Measurements from ENCODE around the gene PRPF18.
"Not testable (repeated sequence)": the region's sequence is repeated elsewhere in the genome, so short reads cannot be mapped to it uniquely, and the experiment has no call there.

PRPF18 gene

GRCh38 chr10:13586676-13587355, at the start of gene PRPF18:
PRPF18 (plus strand) TSS chr10:13586965; CDS start chr10:13587087, 122 bp downstream.
- DNase-seq: peak; percentile 89 to 94

GRCh38 chr10:13537985-13538384, 48.8 kb upstream of the PRPF18 start:
- not testable (repeated sequence) for DNase-seq

DNA sequence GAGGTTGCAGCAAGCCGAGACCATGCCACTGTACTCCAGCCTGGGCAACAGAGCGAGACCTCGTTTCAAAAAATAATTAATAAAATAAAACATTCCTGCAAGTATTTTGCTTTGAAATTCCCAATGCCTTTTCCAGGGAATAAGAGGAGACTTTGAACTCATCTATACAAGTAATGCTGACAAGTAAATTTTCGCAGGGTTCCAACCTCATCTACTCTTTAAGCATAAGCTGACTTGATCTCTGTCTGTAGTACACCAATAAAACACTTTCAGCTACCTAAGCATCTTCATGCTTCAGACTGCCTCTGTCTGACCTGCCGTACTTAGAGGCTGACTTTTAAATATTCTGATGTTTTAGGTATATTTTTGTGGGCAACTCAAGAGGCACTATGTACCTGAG, 44.2 kb upstream of the PRPF18 start:
- DNase-seq: no peak

GRCh38 chr10:13550802-13551201, 36.0 kb upstream of the PRPF18 start:
- DNase-seq: no peak

- no peak for DNase-seq
Measured at GRCh38 chr10:13555884-13556510, 30.8 kb upstream of the PRPF18 start.

DNA sequence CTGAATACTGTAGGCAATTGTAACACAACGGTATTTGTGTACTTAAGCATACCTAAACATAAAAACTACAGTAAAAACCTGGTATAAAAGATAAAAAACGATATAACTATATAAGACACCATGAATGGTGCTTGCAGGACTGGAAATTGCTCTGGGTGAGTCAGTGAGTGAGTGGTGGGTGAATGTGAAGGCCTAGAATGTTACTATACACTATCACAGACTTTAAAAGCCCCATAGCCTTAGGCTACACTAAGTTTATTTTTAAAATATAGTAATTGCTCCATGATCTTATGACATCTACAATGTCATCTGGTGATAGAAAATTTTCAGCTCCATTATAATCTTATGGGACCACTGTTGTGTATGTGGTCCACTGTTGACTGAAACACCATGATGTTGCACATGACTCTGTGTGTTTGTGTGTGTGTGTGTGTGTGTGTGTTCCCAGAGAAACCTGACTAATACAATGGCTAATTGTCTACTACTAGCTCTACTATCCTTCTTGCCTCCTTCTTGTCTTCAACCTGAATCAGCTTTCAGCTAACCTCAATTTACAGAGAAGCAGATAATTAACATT, 27.6 kb upstream of the PRPF18 start:
- DNase-seq: no peak

DNA sequence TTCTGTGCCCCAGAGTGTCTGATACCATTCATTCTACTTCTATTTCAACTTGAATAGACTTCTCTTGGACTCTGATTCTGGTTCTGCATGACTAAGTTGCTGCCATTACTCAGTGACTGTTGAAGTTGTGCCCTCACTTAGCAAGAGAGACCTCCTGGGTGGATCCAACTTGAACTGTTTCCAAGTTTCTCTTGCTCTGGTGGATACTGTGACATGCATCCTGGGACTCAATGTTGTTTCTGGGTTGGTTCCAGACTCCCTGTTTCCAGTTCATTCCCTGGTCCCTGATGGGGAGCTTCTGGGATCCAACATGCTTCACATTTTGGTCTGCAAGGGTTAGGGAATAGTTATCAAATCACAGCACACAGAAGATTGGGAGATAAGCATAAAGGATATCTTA, 26.2 kb upstream of the PRPF18 start:
- DNase-seq: no peak

DNA sequence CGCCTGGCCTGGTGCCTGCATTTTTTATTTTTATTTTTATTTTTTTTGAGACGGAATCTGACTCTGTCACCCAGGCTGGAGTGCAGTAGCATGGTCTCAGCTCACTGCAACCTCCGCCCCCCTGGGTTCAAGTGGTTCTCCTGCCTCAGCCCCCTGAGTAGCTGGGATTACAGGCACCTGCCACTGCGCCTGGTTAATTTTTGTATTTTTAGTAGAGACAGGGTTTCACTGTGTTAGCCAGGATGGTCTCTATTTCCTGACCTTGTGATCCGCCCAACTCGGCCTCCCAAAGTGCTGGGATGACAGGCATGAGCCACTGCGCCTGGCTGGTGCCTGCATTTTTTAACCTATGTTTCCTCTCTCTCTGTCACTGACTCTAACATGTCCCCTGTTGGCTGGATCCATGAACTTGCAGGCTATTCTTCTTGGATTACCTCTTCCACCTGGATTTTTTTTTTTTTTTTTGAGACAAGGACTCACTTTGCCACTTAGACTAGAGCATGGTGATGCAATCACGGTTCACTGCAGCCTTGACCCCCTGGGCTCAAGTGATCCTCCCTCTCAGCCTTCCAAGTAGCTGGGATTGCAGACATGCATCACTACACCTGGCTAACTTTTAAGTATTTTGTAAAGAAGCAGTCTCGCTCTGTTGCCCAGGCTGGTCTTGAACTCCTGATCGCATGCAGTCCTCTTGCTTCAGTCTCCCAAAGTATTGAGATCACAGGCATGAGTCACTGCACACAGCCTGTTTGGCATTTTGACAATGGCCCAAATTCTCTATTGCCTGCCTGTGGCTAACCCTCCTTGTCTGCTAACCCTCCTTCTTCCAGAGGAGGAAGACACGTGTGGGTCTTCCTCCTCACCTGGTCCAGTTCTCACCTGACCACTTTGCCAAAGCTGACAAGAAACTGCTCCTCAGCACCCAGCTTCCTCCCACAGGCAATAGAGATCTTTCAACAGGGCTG, 23.0 kb upstream of the PRPF18 start:
- DNase-seq: no peak

- no peak for DNase-seq
Measured at GRCh38 chr10:13564576-13564975, 22.2 kb upstream of the PRPF18 start.

DNA sequence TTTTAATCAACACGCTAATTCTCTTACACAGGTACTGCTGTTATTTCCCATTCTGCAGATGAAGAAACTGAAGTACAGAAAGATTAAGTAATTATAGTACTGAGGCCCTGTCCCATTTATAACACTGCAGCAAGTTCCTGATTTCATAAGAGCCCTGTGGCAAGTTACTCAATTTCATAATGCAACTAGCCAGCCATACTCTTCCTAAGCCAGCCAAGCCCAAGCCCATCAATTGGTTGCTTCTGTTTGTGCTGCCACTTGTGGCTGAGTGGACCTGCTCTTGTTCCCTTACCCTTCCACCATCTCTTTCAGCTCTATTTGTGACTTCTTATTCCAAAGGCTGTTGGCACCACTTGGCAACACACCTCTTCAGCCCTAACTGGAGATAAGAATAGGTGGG, 19.7 kb upstream of the PRPF18 start:
- DNase-seq: no peak

DNA sequence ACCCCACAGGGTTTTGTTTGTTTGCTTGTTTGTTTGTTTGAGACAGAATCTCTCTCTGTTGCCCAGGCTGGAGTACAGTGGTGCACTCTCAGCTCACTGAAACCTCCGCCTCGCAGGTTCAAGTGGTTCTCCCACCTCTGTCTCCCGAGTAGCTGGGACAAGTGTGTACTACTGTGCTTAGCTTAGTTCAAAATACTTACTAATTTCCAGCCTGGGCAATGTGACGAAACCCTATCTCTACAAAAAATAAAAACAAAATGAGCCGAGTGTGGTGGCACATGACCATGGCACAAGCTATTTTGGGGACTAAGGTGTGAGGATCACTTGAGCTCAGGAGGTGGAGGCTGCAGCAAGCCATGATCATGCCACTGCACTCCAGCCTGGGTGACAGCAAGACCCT, 15.2 kb upstream of the PRPF18 start:
- no peak for DNase-seq

GRCh38 chr10:13573960-13574359, 12.8 kb upstream of the PRPF18 start:
- no peak for DNase-seq

GRCh38 chr10:13585195-13585751, 1.5 kb upstream of the PRPF18 start:
- DNase-seq: no peak

GRCh38 chr10:13585943-13586342, 822 bp upstream of the PRPF18 start:
- no peak for DNase-seq

DNA sequence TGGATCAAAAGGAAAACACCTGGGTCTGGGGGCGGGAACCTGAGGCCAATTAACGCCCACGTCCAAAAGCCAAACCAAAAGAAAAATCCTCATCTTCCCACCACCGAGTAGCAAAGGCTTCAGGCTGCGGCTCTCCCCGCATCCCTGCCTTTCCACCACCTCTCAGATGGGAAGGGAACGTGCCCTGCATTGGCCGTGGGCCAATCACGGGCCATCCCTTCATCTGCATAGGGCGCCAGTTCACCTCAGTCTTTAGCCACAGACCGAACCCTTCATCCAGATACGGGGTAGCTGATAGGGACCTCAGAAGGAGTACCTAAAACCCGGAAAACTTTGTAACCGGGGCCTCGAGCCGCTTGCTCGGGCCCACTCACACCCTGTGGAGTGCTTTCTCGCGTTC, 626 bp downstream of the PRPF18 start:
- DNase-seq: no peak

DNA sequence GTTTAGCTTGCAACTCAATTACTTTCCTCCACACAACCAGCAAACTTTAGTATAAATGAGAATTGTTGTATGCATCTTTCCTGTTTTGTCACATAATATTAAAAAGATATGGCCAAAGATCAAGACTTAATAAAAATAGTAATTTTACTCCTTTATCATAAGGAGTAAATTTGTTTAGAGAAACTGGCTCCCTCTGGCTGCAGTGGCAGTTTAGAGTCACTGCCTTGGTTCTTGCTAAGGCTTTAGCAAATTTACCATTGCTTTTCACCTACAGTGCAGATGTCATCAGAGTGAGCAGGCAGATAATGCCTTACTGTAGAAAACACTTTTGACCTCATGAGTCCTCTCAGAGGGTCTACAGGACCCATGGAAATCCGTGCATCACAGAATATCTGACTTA, 2.6 kb downstream of the PRPF18 start:
- DNase-seq: no peak

- no peak for DNase-seq
Measured at GRCh38 chr10:13590886-13591285, 4.1 kb downstream of the PRPF18 start.

- no peak for DNase-seq
Measured at GRCh38 chr10:13592306-13592705, 5.5 kb downstream of the PRPF18 start.

GRCh38 chr10:13593535-13593934, 6.8 kb downstream of the PRPF18 start:
- no peak for DNase-seq

- no peak for DNase-seq
Measured at GRCh38 chr10:13594641-13595040, 7.9 kb downstream of the PRPF18 start.

DNA sequence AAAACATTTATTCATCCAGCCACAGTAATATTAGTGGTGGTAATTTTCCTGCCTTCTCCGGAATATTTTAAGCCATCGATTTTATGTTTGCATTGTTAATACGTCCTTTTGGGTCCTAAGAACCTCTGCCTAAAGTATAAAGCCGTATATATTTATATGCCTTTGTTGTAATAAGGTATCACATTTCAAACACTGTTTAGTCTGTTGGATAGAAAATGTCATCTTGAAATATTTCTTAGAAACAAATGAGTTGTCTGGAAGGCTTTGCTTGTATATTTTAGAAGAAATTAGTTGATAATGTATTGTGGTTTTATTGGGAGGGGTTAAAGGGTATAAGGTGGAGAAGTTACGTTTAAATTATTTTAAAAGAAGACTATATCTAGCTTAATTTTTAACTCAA, 11.1 kb downstream of the PRPF18 start:
- DNase-seq: no peak

GRCh38 chr10:13604357-13605040, 17.7 kb downstream of the PRPF18 start:
- DNase-seq: no peak
